Fibroblast of skin of left biceps (primary cell): ENCODE data around the gene TBC1D14.

Experiments used
- DNase-seq, 2 experiments: peaks; one replicate each; pipeline ENCODE4 v3.0.0-alpha.2; 2013; ENCODE audit warnings: low read depth in 2 of 2

The TBC1D14 gene

DNA sequence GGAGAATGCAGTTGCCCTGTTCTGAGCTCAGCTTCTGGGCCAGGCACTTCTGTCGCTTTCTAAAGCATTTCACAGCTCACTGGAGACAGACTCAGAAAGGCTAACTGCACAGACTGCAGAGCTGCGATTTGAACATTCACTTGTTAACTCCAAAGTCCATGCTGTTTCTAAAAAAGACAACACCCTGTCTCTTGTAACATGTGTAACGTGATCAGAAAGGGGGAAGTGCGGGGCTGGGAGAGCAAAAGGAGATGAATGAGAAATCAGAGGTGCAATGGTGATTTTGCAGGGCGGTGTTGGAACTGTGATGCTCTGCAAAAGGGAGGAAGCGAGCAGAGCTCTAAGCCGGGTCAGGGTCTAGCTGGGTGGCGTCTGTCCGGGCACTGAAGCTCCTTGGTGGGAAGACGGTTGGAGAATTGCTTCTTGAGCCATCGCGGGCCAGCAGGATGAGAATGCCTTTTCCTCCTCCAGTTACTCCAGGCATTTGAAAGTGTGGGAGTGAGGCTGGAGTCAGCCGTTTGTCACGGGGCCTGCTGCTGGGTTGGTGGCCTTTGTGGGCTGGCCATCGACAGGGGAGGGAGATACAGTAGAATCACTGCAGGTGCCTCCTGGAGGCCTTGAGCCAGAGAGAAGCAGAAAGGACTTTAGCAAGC, 20.3 kb downstream of the TBC1D14 start:
- DNase-seq: no peak

DNA sequence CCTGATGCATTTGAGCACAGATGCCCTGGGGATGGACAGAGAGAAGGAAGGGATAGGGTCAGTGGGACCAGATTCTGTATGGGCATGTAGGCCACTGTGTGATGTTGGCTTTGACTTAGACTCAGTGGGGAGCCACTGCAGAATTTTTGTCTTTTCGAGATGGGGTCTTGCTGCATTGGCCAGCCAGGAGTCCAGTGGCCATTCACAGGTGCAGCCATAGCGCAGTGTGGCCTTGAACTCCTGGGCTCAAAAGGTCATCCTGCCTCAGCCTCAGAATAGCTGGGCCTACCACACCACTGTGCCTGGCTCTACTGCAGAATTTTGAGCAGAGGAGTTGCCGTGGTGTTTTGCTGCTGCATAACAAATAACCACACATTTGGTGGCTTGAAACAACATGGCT, 22.8 kb downstream of the TBC1D14 start:
- no peak for DNase-seq

DNA sequence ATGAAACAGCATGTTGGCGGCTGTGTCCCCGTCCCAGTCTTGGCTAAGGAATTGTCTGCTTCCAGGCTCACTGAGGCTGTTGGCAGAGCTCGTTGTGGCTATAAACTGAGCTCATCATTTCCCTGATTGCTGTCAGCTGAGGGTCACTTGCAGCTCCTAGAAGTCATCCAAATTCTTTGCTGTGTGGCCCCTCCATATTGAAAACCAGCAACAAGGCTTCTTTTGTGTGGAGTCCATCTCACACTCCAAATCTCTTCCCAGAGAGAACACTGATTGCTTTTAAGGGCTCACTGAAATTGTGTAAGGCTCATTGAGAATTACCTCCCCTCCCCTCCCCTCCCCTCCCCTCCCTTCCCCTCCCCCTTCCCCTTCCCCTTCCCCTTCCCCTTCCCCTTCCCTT, 23.3 kb downstream of the TBC1D14 start:
- DNase-seq: no peak

DNA sequence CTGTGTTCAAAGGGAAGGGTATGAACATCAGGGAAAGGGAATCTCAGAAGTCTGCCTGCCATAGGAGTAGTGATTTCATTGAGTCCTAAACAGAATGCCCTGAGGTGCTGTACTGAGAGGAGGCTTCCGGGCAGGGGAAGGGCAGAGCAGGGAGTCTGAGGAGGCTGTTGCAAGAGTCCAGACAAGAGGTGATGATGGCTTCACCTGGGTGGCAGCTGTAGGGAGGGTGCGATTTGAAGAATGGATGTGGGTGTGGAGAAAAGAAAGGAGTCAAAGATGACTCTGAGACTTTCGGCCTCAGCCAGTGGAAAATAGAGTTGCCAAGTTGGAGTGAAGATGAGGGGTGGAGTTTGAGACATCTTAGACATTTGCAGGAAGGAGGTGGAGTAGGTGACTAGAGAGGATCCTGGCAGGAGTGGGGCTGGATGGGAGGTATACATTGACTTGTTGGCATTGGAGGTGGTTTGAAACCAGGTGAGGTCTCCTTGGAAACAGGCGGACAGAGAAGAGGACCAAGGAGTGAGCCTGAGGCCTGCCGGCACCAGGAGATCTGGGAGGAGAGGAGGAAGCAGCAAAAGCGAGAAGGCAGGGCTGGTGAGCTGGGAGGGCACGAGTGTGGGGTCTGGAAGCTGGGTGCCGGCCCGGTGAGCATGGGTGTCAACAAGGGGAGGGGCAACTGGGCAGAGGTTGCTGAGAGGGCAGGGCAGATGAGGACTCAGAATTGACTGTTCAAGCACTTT, 24.2 kb downstream of the TBC1D14 start:
- no peak for DNase-seq

DNA sequence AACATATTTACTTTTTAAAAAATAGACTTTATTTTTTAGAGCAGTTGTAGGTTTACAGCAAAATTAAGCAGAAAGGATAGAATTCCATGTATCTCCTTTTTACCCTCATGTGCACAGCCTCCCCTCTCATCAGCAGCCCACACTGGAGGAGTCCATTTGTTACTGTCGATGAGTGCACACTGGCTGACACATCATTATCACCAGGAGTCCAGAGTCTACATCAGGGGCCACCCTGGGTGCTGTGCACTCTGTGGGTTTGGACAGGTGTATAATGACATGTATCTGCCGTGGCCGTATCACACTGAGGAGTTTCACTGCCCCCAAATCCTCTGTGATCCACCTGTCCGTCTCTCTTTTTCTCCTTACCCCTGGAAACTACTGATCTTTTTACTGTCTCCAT, 26.3 kb downstream of the TBC1D14 start:
- DNase-seq: no peak

DNA sequence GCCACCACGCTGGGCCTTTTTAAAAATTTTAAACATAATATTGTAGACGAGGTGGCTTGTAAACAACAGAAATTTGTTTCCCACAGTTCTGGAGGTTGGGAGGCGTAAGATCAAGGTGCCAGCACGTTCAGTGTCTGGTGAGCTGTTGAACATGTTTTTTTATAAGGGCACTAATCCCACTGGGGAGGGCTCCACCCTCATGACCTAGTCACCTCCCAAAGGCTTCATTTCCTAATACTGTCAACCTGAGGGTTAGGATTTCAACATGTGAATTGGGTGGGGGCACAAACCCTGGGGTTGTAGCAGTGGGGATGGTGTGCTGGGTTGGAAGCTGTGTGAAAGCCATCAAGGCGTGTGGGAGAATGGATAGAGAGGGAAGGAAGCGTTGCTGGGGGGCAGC, 27.6 kb downstream of the TBC1D14 start:
- DNase-seq: no peak

DNA sequence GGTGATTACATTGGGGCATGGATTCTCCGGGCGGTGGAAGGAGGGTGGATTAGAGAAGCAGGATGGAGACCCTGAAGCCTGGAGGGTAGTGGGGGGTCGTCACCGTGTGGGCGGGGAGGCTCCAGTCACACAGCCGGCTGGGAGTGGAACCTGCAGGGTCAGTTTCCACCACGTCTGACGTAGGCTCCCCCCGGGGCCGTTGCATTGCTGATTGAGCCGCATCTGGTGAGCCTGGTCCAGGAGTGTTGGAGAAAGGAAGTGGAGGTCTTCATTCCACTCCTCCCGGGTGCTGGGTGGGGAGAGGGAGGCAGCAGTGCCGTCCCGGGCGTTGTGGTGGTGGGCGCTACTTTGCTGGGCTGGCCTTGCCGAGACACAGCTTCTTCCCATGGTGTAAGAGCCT, 28.1 kb downstream of the TBC1D14 start:
- no peak for DNase-seq

DNA sequence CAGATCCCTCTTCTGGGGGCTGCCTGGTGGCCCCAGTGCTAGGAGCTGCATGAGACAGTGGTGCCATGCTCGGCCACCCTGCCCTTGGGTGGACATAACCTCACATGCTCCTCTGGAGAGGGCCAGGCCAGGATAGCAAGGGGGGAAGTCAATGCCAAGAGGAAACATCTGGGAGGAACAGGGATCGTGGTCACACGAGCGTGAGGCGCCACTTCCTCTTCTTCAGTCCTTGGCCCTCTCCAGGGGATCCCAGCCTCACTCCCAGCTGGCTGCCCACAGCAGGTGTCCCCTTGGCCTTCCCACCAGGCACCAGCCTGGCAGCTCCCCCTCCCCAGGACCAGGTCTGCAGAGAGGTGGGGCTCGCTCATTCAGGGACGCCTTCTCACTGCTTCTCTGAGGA, 28.6 kb downstream of the TBC1D14 start:
- DNase-seq: no peak

DNA sequence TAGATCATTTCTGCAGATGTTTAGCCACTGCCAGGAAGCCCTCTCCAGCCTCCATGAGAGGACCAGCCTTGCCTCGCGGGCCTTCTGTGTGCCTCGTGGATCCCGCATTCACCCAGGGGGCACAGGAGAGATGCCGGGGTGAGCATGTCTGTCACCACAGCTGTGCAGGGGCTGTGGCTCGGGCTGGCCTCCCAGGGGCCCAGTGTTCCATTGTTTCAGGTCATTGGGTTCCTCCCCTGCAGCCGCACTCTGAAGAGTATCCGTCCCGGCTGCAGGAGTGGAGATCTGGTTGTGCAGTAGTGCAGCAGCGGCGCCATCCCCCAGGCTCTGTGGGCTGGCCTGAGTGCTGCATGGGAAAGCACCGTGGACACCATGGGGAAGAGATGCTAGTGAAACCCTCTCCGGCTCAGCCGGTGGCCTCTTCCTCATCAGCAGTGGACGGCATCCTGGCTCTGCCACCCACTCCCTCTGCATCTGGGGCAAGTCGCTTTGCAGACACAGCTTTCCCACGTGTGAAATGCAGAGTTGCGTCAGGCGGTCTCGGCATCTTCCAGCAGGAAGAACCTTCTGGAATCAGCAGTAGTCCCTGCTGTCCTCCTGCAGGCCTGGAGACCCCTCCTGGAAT, 29.1 kb downstream of the TBC1D14 start:
- DNase-seq: no peak

DNA sequence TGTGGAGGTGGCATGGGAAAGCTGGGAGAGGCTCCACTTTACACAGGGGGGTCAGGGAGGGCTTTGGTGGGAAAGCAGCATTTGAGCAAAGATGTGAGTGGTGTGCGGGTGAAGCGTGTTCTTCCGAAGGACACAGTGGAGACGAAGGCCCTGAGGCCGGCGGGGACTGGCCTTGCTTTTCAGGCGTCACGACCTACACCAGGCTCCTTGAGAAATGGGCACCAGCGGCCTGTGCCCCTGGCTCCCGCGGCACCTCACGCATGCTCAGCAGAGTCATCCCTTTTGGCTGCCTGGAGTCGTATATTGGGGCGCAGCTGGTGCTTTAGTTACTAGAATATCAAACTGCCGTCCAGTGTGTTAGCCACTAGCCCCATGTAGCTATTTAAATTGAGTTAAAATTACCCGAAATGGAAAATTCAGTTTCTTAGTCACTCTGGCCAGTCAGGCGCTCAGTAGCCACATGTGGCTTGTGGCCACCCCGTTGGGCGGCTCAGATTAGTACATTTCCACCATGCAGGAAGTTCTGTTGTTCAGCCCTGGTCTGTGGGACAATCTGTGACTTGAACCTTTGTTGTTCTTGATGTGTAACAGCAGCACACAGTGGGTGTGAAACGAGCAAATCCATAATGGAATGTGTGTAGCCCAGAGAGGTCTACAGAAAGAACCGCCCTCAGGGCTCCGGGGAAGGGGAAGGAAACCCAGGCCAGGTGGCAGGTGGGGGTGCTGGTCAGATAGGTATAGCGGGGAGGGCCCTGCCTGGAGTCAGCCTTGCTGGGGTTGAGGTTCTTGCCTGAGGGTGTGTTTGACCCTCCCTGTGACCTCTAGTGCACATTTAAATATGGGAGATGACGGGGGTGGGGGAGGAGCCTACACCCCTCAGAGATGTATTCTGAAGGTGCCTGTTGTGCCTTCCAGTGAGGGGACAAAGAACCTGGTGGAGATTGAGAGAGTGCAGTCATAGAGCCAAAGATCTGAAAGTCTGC, 30.4 kb downstream of the TBC1D14 start:
- no peak for DNase-seq

DNA sequence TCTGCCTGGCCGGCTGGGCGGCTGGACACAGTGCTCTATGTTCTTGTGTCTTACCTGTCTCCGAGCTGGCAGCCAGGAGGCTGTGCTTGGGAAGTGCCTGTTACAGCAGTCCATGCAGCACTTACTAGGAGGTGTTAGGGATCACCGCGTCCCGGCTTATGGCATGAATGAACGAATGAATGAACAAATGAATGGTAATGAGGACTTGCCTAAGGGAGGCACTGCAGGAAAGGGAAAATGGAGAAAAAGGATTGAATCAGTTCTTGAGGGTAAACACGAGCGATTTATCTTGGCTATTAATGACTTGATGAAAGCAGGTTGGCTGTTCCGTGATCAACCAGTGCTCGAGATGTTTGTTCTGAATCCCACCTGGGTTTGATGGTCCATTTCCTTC, 31.1 kb downstream of the TBC1D14 start:
- DNase-seq: no peak

DNA sequence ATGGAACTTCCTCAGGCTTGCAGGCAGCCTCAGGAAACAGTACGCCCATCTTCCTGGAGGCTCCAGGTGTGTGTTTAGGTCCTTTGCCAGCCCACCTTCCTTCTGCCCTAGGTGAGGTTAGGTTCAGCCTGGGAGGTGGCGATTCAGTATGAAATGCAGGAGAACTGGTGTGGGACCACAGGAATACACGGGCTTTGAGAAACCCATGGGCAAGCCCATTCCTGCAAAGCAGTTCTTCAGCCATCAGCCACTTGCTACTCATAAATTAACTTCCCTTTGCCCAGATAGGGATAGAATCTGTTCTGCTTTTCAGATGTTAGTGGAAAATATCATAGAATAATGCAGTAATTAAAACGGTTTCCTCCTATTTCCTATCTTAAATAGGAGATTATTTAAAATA, 32.2 kb downstream of the TBC1D14 start:
- no peak for DNase-seq

DNA sequence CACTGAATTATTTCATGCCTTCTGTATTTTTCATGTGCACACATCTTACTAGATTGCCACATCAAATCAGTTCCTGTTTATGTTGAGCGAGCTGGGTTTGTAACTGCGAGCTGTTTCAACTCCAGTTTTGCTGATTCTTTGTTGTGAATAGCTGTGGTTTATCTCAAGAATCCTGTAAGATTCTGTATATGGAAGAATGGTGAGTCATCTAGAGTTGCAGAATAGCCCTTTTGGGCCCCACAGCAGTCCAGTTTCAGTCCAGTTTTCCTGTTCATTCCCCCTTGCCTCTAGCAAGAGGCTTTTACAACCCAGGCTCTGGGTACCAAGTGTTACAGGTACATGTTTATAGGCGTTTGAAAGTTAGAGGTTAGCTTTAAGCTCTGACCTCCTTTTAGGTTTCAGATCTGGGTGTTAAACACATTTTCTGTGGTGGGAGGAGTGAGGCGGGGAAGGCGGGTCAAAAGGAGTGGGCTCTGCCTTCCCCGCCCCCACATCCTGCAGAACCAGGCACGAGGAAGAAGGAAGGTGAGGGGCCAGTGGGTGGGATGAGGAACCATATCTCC, 32.7 kb downstream of the TBC1D14 start:
- peak; percentile 86 to 87 for DNase-seq

DNA sequence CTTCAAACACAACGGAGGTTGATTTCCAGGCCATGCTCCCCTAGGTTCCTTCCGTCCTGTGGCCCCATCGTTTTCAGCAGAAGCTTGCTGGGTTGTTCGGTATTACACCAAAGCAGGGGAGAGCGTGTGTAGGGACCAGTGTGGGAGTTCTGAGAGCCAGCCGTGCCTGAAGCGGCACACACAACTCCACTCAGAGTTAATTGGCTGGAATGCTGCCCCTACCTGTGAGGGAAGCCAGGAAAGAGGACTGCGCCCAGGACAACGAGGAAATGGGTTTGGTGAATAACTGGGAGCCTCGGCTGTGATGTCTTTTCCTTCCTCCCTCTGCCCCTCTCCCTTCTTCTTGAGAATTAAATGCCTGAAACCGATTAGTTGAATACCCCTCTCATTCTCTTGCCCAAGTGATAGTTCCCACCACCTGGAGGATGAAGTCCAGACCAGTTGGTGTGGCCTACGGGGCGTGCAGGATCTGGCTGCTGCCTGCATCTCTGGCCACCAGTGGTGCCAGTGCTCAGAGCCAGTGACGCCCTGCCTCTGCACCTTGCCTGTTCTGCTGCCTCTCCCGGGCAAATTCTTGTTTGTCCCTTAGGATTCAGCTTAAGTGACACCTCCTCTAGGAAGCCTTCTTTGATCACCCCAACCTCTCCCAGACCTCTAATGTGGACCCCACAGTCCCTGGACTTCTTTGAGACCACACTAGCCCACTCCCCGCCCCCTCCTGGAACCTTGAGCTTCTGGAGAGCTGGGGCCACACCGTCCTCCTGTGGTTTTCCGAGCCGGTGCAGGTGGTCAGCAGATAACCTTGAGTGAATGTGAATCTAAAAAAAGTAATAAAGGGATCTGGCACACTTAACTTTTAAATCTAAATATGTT, 33.6 kb downstream of the TBC1D14 start:
- DNase-seq: no peak

DNA sequence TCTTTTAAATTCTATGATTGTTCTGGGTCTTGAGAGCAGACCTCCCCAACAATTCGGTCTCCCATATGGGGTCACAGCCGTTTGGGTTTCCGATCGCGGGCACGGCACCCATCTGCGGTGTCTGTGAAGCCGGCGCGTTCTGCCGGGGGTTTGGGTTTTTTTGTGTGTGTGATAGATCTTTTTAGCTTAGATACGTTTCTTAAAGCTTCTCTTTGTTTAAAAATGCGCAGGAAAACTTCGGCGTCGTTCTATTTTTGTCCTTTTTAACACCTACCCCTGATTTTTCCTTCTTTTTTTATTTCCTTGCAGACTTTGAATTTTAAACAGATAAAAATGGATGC, 34.2 kb downstream of the TBC1D14 start:
- DNase-seq: no peak

DNA sequence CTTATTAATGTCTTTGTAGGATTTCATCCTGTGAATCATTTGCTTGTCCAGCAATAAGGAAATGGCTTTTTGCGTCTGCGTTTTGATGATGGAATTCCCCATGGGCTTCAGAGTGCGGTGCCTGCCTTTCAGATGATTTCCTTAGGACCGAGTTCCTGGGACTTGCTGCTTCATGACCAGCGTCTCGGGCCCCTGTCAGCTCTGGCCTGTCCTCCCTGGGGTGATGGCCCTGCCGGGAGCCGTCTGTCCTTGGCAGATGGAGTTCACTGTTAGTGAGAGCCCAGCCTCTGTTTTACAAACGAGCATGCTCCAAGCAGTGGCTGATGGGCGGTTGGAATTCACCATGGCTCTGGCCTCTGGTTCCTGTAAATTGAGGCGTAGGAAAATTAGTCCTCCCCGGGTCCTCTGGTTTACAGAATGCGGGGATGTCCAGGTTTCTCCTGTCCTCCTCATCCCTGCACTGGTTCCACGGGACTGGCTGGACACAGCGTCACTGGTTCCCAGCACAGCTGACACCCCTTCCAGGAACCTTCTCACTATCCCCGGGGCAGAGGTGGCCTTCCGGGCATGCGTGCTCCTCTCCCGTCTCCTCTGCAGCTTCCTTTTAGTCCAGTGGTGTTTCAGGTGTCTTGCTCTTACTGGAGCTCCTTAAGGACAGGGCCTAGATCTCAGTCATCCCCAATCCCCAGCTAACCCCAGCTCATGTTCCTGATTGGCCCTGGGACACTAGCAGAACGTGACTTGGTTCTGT, 34.9 kb downstream of the TBC1D14 start:
- no peak for DNase-seq

DNA sequence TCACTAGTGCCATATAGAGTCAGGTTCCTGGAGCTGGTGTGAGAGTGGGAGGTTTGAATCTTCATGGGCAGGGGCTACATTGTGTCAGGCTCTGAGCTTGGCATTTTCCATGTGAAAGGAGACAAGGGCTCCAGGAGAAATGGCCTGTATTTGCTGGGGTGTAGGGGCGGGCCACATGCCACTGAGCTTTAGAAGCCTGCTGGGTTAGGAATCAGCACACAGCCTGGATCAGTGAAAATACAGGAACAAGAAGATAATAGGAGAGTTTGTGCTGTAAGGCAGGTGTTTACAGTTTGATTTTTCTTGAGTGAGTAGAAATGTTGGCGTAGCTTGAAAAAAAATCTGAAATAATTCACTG, 35.4 kb downstream of the TBC1D14 start:
- no peak for DNase-seq

DNA sequence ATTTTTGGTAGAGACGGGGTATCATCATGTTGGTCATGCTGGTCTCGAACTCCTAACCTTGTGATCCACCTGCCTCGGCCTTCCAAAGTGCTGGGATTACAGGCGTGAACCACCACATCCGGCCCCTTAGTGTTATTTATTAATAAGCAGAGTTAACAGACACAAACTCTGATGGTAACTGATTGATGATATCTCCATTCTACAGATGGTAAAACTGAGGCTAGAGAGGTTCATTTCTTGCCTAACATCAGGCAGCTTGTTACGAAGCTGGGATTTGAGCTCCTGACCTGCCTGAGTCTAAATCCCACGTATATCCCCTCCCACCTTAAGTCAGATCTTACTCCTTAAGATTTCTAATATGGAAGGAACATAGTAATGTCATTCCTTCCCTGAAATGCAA, 36.9 kb downstream of the TBC1D14 start:
- DNase-seq: no peak

DNA sequence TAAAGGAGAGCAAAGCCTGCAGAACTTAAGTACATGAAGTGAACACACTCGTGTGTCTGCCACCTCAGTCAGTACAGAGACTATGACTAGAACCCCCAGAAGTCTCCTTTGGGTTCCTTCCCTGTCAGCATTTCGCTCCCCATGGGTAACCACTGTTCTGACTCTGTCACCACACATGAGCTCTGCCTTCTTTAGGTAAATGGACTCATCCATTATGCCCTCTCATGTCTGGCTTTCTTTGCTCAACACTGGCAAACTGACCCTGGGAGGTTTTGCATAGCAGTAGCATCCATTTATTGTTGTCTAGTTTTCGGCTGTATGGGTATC, 38.5 kb downstream of the TBC1D14 start:
- DNase-seq: no peak

DNA sequence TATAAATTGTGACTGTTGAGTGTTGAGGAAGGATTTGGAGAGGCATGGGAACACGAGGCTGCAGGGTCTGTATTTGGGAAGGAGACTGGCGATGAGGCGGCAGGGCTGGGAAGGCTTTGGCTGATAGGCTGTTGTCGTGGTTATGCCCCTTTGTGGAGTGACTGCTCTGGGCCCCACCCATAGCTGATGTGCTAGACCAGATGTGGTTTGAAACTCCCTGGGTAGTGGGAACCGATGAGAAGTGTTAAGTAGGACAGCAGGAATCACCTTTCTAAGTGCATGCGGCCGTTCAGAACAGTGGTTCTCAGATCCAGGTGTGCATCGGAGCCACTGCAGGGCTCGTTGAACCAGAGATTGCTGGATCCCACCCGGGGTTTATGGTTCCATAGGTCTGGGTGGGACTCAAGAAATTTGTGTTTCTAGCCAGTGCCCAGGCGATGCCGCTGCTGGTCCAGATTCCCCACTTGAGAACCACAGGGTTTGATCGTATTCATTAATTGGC, 42.3 kb downstream of the TBC1D14 start:
- DNase-seq: no peak
